Measurements from ENCODE around the gene USF3. TPM values are rescaled to one million over a fixed set of nuclear protein-coding genes. Genes with fewer than 3 reads are reported as not detected.
A peak's percentile ranks its signal among the peaks of the same experiment; 100 is the strongest.

USF3 gene
- total and polyA plus RNA-seq, 3 experiments from 2014 or later = 4.9 to 13.2 (median 11.2) TPM

DNA sequence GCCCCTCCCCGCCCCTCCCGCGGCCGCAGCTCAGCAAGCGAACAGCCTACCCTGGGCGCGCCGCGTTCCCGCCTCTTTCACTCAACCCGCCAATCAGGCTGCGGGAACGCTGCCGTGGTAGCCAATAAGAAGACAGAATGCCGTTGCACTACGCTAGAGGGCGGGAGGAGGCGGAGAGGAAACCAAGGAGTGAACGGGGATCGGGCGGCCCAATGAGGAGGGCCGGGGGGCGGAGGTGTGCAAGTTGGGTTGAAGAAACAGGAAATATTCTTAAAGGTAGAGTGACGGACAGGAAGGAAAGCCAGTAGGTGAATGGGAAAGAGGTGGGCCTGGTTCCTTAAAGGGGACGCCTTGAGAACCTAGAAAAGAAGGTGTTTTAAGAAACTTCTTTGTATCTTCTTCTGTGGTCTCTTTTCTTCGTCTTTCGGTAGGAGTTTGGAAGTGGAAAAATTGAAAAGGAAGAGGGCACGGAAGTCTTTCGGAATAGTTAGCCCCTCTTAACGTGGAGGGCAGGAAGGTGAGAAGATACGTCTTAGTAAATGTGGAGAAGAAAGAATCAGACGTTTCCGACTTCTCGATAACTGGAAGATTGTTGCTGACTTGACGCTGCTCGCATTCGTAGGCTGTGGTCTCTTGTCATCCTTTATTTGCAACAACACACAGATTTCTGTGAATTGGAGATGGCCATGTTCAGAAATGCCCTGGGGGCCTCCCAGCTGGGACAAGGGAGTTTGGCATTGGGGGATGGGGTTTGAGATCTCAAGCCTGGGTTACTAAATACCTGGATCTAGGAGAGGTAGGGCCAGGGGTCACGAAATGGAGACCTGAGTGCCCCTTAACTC lies 437 bp upstream of the USF3 start:
- H3K4me3 ChIP-seq (ENCODE audit: low read length) = peak overlapping the region; percentile 89
- peaks cover 0 to 2% of the 10 kb centered on the region in 2 donors for H3K27me3 Mint-ChIP-seq
- peak overlapping the region; percentile 76 for H3K27ac ChIP-seq (ENCODE audit: low read depth, low read length)
- H3K4me1 Mint-ChIP-seq = peaks cover 26 to 32% (median 28%) of the 10 kb centered on the region in 3 donors
- H3K9me3 Mint-ChIP-seq = no peaks in the 10 kb centered on the region
- H3K4me1 ChIP-seq (ENCODE audit: insufficient read depth, low read length) = peaks cover 28% of the 10 kb centered on the region
- H3K36me3 Mint-ChIP-seq = peaks cover 0 to 9% (median 1%) of the 10 kb centered on the region in 3 donors
- no peaks in the 10 kb centered on the region for H3K36me3 ChIP-seq (ENCODE audit: insufficient read depth, low read length)
- no peaks in the 10 kb centered on the region for H3K9me3 ChIP-seq (ENCODE audit: low read length)
- peak; percentile 98 to 100 (median 99) for DNase-seq
- H3K27me3 ChIP-seq (ENCODE audit: insufficient read depth, low read length, poor library complexity, severe bottlenecking) = no peaks in the 10 kb centered on the region
- no peak overlapping the region for H3K27ac Mint-ChIP-seq
- ChIA-PET CTCF (interaction anchor here (0.6 to 1.7 kb wide), 4 partner anchors 19 to 201 kb away, joined by 3 to 9 read pairs (median 4); partner anchors contain the start of gene SPICE1), POLR2A (interaction anchor here (0.6 to 3.5 kb wide), 3 partner anchors 12 to 211 kb away, joined by 3 to 29 read pairs (median 4); partner anchors contain the start of genes ATP6V1A and NAA50)
- H3K4me3 Mint-ChIP-seq = no peak overlapping the region

DNA sequence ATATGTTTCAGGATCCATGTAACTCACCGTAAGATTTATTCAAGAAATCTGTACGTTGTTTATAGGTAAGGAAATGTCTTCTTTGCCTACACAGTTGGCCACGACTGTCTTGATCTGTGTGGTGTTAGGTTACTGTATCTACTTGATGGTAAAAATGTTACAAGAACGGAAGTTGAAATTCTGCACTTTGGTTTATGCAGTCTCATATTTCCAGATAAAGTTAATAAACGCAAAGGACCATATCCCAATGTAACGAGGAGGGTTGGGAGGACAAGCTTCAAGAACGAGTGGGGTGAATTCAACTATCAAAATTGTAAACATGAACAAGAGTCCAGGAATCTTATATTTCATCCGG lies 1.0 kb downstream of the USF3 start:
- Mint-ChIP-seq H3K4me3 (peak overlapping the region; percentile 91 to 100 (median 98)), H3K36me3 (peaks cover 0 to 11% (median 1%) of the 10 kb centered on the region in 3 donors), H3K9me3 (no peaks in the 10 kb centered on the region), H3K27ac (peak overlapping the region; percentile 93 to 99 (median 99)), H3K4me1 (peaks cover 26 to 32% (median 28%) of the 10 kb centered on the region in 3 donors), H3K27me3 (peaks cover 0 to 1% of the 10 kb centered on the region in 2 donors)
- ChIA-PET POLR2A (interaction anchor here (0.5 to 3.5 kb wide), 4 partner anchors 11 to 361 kb away, joined by 3 to 29 read pairs (median 4); partner anchors contain the start of genes ATP6V1A, CCDC191, NAA50 and QTRT2), CTCF (interaction anchor here (1.2 to 1.4 kb wide), 2 partner anchors 20 to 50 kb away, joined by 3 to 9 read pairs; no protein-coding TSS in a partner anchor)
- Histone ChIP-seq H3K4me1 (ENCODE audit: insufficient read depth, low read length) (peaks cover 28% of the 10 kb centered on the region), H3K27me3 (ENCODE audit: insufficient read depth, low read length, poor library complexity, severe bottlenecking) (no peaks in the 10 kb centered on the region), H3K4me3 (ENCODE audit: low read length) (peak overlapping the region; percentile 58), H3K27ac (ENCODE audit: low read depth, low read length) (peak overlapping the region; percentile 71), H3K9me3 (ENCODE audit: low read length) (no peaks in the 10 kb centered on the region), H3K36me3 (ENCODE audit: insufficient read depth, low read length) (no peaks in the 10 kb centered on the region)
- DNase-seq = peak in 1 of 5 donors; percentile 3

DNA sequence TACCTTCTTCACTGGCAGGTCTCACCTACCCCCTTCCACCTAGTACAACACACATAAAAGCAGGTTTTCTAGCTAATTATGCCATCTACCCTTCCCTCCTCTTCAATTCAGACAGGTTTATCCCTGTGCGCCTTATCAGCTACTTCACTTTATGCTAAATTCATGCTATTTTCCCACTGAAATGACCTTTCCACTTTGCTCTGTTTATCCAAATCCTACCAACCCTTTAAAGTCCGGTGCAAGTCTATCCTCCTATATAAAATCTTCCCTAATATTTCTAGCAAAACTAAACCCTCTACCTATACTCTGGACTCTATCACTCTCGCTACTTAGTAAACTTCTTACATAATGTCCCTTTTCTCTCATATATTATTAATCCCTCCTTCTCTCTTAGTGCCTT lies 6.0 kb downstream of the USF3 start:
- CTCF ChIA-PET = no interaction called here
- POLR2A ChIA-PET = no interaction called here
- H3K4me1 ChIP-seq (ENCODE audit: insufficient read depth, low read length) = peaks cover 14% of the 10 kb centered on the region
- H3K4me3 Mint-ChIP-seq = no peak overlapping the region
- H3K27me3 ChIP-seq (ENCODE audit: insufficient read depth, low read length, poor library complexity, severe bottlenecking) = no peaks in the 10 kb centered on the region
- no peaks in the 10 kb centered on the region for H3K36me3 ChIP-seq (ENCODE audit: insufficient read depth, low read length)
- peaks cover 34 to 48% (median 37%) of the 10 kb centered on the region in 3 donors for H3K4me1 Mint-ChIP-seq
- peaks cover 4 to 23% (median 9%) of the 10 kb centered on the region in 3 donors for H3K36me3 Mint-ChIP-seq
- H3K27ac ChIP-seq (ENCODE audit: low read depth, low read length) = no peak overlapping the region
- no peak overlapping the region for H3K27ac Mint-ChIP-seq
- H3K27me3 Mint-ChIP-seq = no peaks in the 10 kb centered on the region
- peaks cover 0 to 3% (median 1%) of the 10 kb centered on the region in 5 donors for H3K9me3 Mint-ChIP-seq
- no peaks in the 10 kb centered on the region for H3K9me3 ChIP-seq (ENCODE audit: low read length)
- no peak for DNase-seq
- H3K4me3 ChIP-seq (ENCODE audit: low read length) = no peak overlapping the region

DNA sequence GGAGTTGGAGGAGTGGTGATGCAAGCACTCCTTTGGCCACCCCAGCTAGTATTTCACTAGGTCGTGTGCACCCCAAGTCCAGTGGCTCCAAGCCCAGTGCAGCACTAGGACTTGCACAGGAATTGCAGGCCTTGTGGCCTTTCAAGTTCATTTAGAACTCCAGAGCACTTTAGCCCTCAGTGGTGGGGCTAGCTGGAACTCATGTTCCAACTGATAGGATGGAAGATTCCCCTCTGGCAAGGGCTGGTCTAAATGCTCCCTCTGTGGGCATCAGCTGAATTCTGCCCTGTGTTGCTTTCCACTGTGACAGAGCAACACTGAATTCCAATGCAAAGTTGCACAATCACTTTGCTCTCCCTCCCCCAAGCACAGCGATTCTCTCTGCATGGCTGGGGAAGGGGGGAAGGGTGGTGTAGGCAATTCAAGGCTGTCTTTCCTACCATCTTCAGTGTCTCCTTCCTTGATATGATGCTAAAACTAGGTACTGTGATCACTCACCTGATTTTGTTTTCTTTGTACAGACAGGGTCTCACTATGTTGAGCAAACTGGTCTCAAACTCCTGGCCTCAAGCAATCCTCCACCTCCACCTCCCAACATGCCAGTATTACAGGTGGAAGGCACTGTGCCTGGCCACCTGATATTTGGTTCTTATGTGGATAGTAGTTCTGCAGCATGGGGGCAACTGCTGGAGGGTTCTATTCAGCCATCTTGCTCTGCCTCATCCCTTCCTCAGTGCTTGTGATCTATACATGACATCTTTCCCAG lies 10.3 kb downstream of the USF3 start:
- Histone ChIP-seq H3K4me1 (ENCODE audit: insufficient read depth, low read length) (no peaks in the 10 kb centered on the region), H3K4me3 (ENCODE audit: low read length) (no peak overlapping the region), H3K36me3 (ENCODE audit: insufficient read depth, low read length) (no peaks in the 10 kb centered on the region), H3K27ac (ENCODE audit: low read depth, low read length) (no peak overlapping the region), H3K27me3 (ENCODE audit: insufficient read depth, low read length, poor library complexity, severe bottlenecking) (no peaks in the 10 kb centered on the region), H3K9me3 (ENCODE audit: low read length) (peaks cover 5% of the 10 kb centered on the region)
- DNase-seq = no peak
- Mint-ChIP-seq H3K36me3 (peaks cover 10 to 31% (median 26%) of the 10 kb centered on the region in 3 donors), H3K27me3 (no peaks in the 10 kb centered on the region), H3K27ac (no peak overlapping the region), H3K4me1 (peaks cover 16 to 30% (median 20%) of the 10 kb centered on the region in 3 donors), H3K4me3 (no peak overlapping the region), H3K9me3 (peaks cover 5 to 14% (median 12%) of the 10 kb centered on the region in 5 donors)
- CTCF ChIA-PET = no interaction called here
- POLR2A ChIA-PET = no interaction called here

DNA sequence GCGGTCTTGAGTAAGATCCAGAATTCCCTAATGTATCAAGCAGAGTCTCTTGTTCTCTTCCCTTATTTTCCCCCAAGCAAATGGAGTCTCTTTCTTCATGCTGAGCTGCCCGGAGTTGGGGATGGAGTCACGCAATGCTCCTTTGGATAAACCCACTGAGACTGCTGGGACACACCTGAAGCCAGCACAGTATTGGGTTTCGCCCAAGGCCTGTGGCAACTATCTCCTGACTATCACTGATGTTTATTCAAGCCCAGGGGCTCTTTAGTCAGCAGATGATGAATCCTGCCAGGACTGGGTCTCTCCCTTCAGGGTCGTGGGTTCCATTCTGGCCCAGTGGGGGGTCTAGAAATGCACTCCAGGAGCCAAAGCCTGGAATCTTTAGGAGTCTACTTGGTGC lies 11.3 kb downstream of the USF3 start:
- Histone ChIP-seq H3K36me3 (ENCODE audit: insufficient read depth, low read length) (no peaks in the 10 kb centered on the region), H3K9me3 (ENCODE audit: low read length) (peaks cover 5% of the 10 kb centered on the region), H3K27me3 (ENCODE audit: insufficient read depth, low read length, poor library complexity, severe bottlenecking) (no peaks in the 10 kb centered on the region), H3K27ac (ENCODE audit: low read depth, low read length) (no peak overlapping the region), H3K4me3 (ENCODE audit: low read length) (no peak overlapping the region), H3K4me1 (ENCODE audit: insufficient read depth, low read length) (no peaks in the 10 kb centered on the region)
- H3K9me3 Mint-ChIP-seq = peaks cover 5 to 14% (median 12%) of the 10 kb centered on the region in 5 donors
- POLR2A ChIA-PET = interaction anchor here (0.8 kb wide), 2 partner anchors 11 to 197 kb away, joined by 3 to 4 read pairs; partner anchors contain the start of gene USF3
- no peak for DNase-seq
- H3K36me3 Mint-ChIP-seq = peaks cover 10 to 31% (median 26%) of the 10 kb centered on the region in 3 donors
- peak overlapping the region in 1 of 8 donors; percentile 87 for H3K27ac Mint-ChIP-seq
- CTCF ChIA-PET = no interaction called here
- no peak overlapping the region for H3K4me3 Mint-ChIP-seq
- H3K27me3 Mint-ChIP-seq = no peaks in the 10 kb centered on the region
- H3K4me1 Mint-ChIP-seq = peaks cover 18 to 33% (median 21%) of the 10 kb centered on the region in 3 donors

DNA sequence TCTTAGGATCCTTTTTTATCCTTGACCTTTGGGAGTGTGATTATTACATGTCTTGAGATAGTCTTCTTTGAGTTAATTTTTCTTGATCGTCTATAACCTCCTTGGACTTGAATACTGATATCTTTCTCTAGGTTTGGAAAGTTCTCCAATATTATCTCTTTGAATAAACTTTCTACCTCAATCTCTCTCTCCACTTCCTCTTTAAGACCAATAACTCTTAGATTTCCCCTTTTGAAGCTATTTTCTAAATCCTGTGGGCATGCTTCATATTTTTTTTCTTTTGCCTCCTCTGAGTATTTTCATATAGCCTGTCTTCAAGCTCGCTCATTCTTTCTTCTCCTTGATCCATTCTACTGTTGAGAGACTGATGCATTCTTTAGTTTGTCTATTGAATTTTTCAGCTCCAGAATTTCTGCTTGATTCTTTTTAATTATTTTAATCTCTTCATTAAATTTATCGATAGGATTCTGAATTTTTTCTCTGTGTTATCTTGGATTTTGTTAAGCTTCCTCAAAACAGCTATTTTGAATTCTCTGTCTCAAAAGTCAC lies 12.1 kb downstream of the USF3 start:
- CTCF ChIA-PET = no interaction called here
- H3K4me1 Mint-ChIP-seq = peaks cover 23 to 39% (median 27%) of the 10 kb centered on the region in 3 donors
- Histone ChIP-seq H3K4me3 (ENCODE audit: low read length) (no peak overlapping the region), H3K9me3 (ENCODE audit: low read length) (peaks cover 5% of the 10 kb centered on the region), H3K27ac (ENCODE audit: low read depth, low read length) (no peak overlapping the region), H3K27me3 (ENCODE audit: insufficient read depth, low read length, poor library complexity, severe bottlenecking) (no peaks in the 10 kb centered on the region), H3K4me1 (ENCODE audit: insufficient read depth, low read length) (no peaks in the 10 kb centered on the region), H3K36me3 (ENCODE audit: insufficient read depth, low read length) (no peaks in the 10 kb centered on the region)
- POLR2A ChIA-PET = interaction anchor here (0.8 kb wide), 2 partner anchors 12 to 197 kb away, joined by 3 to 4 read pairs; partner anchors contain the start of gene USF3
- H3K27ac Mint-ChIP-seq = no peak overlapping the region
- DNase-seq = no peak
- H3K4me3 Mint-ChIP-seq = no peak overlapping the region
- no peaks in the 10 kb centered on the region for H3K27me3 Mint-ChIP-seq
- peaks cover 10 to 31% (median 26%) of the 10 kb centered on the region in 3 donors for H3K36me3 Mint-ChIP-seq
- H3K9me3 Mint-ChIP-seq = peaks cover 5 to 14% (median 12%) of the 10 kb centered on the region in 5 donors

DNA sequence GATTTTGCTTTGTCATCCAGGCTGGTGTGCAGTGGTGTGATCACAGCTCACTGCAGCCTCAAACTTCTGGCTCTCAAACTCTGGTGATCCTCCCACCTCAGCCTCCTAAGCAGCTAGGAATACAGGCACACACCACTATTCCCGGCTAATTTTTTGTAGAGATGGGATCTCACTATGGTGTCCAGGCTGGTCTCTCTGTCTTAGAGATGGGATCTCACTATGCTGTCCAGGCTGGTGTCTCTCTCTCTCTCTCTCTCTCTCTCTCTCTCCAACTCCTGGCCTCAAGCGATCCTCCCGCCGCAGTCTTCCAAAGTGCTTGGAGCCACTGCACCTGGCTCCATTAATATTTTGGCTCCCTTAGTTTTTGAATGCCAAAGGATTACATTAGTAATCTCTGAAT lies 17.7 kb downstream of the USF3 start:
- Histone ChIP-seq H3K9me3 (ENCODE audit: low read length) (no peaks in the 10 kb centered on the region), H3K4me1 (ENCODE audit: insufficient read depth, low read length) (no peaks in the 10 kb centered on the region), H3K27ac (ENCODE audit: low read depth, low read length) (no peak overlapping the region), H3K27me3 (ENCODE audit: insufficient read depth, low read length, poor library complexity, severe bottlenecking) (no peaks in the 10 kb centered on the region), H3K4me3 (ENCODE audit: low read length) (no peak overlapping the region), H3K36me3 (ENCODE audit: insufficient read depth, low read length) (peaks cover 8% of the 10 kb centered on the region)
- DNase-seq = no peak
- H3K27ac Mint-ChIP-seq = peak overlapping the region in 3 of 8 donors; percentile 8 to 61 (median 23)
- H3K4me3 Mint-ChIP-seq = no peak overlapping the region
- ChIA-PET POLR2A (no interaction called here), CTCF (no interaction called here)
- H3K9me3 Mint-ChIP-seq = peaks cover 0 to 1% (median 0%) of the 10 kb centered on the region in 5 donors
- H3K27me3 Mint-ChIP-seq = no peaks in the 10 kb centered on the region
- peaks cover 14 to 42% (median 35%) of the 10 kb centered on the region in 3 donors for H3K4me1 Mint-ChIP-seq
- peaks cover 2 to 35% (median 15%) of the 10 kb centered on the region in 3 donors for H3K36me3 Mint-ChIP-seq
